Measurements from ENCODE around the gene SLC6A5.

SLC6A5 gene

GRCh38 chr11:20671856-20672546, 72.6 kb downstream of the SLC6A5 start:
- DNase-seq = no peak

GRCh38 chr11:20672575-20672974, 73.2 kb downstream of the SLC6A5 start:
- no peak for DNase-seq

GRCh38 chr11:20676658-20677057, 77.2 kb downstream of the SLC6A5 start:
- no peak for DNase-seq

- DNase-seq = no peak
Measured at GRCh38 chr11:20688761-20689160, 89.4 kb downstream of the SLC6A5 start.

GRCh38 chr11:20707876-20708275, 108.5 kb downstream of the SLC6A5 start:
- DNase-seq = no peak
